ENCODE measurements around the gene C7. TPM values are rescaled to one million over a fixed set of nuclear protein-coding genes. Genes with fewer than 3 reads are reported as not detected.
"Not testable (repeated sequence)": the region's sequence is repeated elsewhere in the genome, so short reads cannot be mapped to it uniquely, and the experiment has no call there.

The C7 gene
- total RNA-seq: 100 to 1,000 TPM in 1 of 2 donors, 10 to 100 TPM in 1; 68.2 to 147 TPM

DNA sequence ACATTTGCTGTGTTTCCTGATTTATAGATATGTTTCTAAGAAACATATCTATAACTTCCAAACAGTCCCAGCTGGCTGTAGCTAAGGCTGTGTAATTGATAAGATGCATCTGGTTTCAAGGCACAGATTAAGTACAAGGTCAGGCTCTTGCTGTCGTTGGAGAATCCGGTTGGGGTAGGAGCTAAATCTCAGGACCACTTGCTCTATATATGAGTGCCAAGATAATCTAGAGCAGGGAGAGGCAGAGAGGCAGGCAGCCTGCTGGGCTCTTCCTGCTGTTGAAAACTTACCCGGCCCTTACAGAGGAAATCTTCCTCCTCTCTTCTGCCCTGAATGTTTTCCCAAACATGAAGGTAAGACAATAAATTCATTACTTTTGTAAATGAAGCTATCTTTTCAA, at the start of gene C7:
C7 (plus strand) TSS at position 234 of the 400 bp plus-strand sequence; CDS start at position 348, 114 bp downstream.
- TF ChIP-seq, protein P1, sequence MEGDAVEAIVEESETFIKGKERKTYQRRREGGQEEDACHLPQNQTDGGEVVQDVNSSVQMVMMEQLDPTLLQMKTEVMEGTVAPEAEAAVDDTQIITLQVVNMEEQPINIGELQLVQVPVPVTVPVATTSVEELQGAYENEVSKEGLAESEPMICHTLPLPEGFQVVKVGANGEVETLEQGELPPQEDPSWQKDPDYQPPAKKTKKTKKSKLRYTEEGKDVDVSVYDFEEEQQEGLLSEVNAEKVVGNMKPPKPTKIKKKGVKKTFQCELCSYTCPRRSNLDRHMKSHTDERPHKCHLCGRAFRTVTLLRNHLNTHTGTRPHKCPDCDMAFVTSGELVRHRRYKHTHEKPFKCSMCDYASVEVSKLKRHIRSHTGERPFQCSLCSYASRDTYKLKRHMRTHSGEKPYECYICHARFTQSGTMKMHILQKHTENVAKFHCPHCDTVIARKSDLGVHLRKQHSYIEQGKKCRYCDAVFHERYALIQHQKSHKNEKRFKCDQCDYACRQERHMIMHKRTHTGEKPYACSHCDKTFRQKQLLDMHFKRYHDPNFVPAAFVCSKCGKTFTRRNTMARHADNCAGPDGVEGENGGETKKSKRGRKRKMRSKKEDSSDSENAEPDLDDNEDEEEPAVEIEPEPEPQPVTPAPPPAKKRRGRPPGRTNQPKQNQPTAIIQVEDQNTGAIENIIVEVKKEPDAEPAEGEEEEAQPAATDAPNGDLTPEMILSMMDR (IDR thresholded peaks at IDR 0.05): no peak
- TF ChIP-seq POLR2A (IDR thresholded peaks at IDR 0.05) (no peak), POLR2AphosphoS5 (IDR thresholded peaks at IDR 0.05) (no peak)
- intact Hi-C loops (cut with DNase I): loop anchor here (5.0 kb wide), 1 partner anchor 933 kb away; no protein-coding TSS in a partner anchor
- no peaks in the 10 kb centered on the region for H3K9me3 ChIP-seq
- H3K27me3 ChIP-seq (replicated peaks; ENCODE audit: insufficient read depth): no peaks in the 10 kb centered on the region
- no peak for DNase-seq (ENCODE audit: low spot score)
- H3K4me3 ChIP-seq: peak within 1 kb of the TSS in 1 of 2 donors; percentile 3
- H3K36me3 ChIP-seq: no peaks in the 10 kb centered on the region
- peak within 1 kb of the TSS in 1 of 2 donors; percentile 20 for H3K27ac ChIP-seq
- peaks cover 2% of the 10 kb centered on the region for H3K4me1 ChIP-seq (replicated peaks)
- 14% methylated on average over 3 of the region's 3 CpGs for WGBS

DNA sequence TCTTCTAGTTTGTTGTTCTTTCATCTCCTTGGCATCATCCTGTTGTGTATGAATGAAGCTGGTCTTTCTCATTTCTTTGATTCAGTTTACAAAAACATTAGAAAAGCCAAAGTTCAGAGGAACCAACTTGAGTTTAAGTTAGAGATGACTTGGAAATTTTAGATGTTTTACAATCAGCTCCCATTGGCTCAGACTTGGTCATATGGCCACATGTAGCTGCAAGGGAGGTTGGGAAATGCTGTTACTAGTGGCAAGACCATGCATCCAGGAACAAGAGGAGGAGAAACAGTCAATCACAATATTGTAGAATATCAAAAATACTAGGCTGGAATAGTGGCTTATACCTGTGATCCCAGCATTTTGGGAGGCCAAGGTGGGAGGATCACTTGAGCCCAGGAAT, 48.6 kb upstream of the C7 start:
- no peak for TF ChIP-seq POLR2AphosphoS5 (IDR thresholded peaks at IDR 0.05)
- TF ChIP-seq, protein P1 (IDR thresholded peaks at IDR 0.05): no peak
- TF ChIP-seq POLR2A (IDR thresholded peaks at IDR 0.05): no peak
- intact Hi-C loops (cut with DNase I): no loop called here
- no peaks in the 10 kb centered on the region for H3K9me3 ChIP-seq
- H3K36me3 ChIP-seq: no peaks in the 10 kb centered on the region
- DNase-seq (ENCODE audit: low spot score): no peak
- H3K27me3 ChIP-seq (replicated peaks; ENCODE audit: insufficient read depth): no peaks in the 10 kb centered on the region
- no peaks in the 10 kb centered on the region for H3K4me1 ChIP-seq (replicated peaks)
- H3K4me3 ChIP-seq: no peak overlapping the region
- no peak overlapping the region for H3K27ac ChIP-seq

DNA sequence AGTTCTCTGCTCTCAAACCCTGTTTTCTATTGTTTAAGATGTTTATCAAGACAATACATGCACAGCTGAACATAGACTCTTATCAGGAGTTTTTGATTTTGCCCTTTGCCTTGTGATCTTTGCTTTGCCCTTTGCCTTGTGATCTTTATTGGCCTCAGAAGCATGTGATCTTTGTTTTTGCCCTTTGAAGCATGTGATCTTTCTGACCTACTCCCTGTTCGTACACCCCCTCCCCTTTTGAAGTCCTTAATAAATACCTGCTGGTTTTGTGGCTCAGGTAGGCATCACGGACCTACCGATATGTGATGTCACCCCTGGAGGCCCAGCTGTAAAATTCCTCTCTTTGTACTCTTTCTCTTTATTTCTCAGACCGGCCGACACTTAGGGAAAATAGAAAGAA, 44.3 kb upstream of the C7 start:
- H3K27me3 ChIP-seq (replicated peaks; ENCODE audit: insufficient read depth); H3K9me3 ChIP-seq; intact Hi-C loops (cut with DNase I); H3K4me3 ChIP-seq; H3K36me3 ChIP-seq; H3K4me1 ChIP-seq (replicated peaks); DNase-seq (ENCODE audit: low spot score); H3K27ac ChIP-seq: not testable (repeated sequence)
- 80% methylated on average over 5 of the region's 5 CpGs for WGBS

DNA sequence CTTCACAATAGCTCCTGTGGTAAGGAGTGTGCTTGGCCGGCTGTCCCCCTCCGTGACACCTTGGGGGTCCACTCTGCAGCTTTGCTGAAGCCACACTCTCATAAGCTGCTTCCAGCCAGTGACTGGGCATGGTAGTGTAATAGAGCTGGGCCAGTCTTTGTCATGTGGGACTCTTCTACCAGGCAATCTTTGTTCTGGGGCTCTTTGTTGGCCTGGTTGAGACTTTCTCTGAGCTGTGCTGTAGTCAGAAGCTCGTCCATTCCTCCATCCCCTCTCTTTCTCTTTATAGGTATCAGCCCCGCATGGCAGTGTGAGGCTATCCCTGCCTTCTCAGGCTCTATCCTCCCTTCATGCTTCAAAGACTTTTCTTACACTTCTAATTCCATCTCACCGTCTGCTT, 42.5 kb upstream of the C7 start:
- no peak for DNase-seq (ENCODE audit: low spot score)
- WGBS: 67% methylated on average over 5 of the region's 5 CpGs
- Histone ChIP-seq H3K4me3 (no peak overlapping the region), H3K4me1 (replicated peaks) (no peaks in the 10 kb centered on the region), H3K27ac (no peak overlapping the region), H3K9me3 (no peaks in the 10 kb centered on the region), H3K36me3 (no peaks in the 10 kb centered on the region), H3K27me3 (replicated peaks; ENCODE audit: insufficient read depth) (no peaks in the 10 kb centered on the region)
- TF ChIP-seq, protein P1 (IDR thresholded peaks at IDR 0.05): no peak
- no peak for TF ChIP-seq POLR2AphosphoS5 (IDR thresholded peaks at IDR 0.05)
- TF ChIP-seq POLR2A (IDR thresholded peaks at IDR 0.05): no peak
- intact Hi-C loops (cut with DNase I): no loop called here

DNA sequence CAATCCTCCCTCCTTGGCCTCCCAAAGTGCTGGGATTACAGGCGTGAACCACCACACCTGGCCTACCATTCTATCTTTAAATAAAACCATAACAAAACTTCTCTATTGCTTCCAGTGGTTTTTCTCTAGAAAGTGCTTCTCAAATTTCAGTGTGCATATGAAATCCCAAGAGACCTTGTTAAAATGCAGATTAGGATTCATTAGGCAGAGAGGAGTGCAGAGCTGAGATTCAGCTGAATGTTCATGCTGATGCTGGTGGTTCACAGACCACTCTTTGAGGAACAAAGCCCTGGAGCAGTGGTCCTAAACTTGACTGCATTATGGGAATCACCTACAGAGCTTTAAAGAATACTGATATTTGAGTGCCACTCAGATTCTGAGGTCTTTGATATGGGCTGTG, 39.9 kb upstream of the C7 start:
- intact Hi-C loops (cut with DNase I): no loop called here
- no peak overlapping the region for H3K27ac ChIP-seq
- no peak for DNase-seq (ENCODE audit: low spot score)
- H3K9me3 ChIP-seq: no peaks in the 10 kb centered on the region
- no peaks in the 10 kb centered on the region for H3K4me1 ChIP-seq (replicated peaks)
- WGBS: 100% methylated on average over 1 of the region's 1 CpG
- TF ChIP-seq POLR2AphosphoS5 (IDR thresholded peaks at IDR 0.05) (no peak), POLR2A (IDR thresholded peaks at IDR 0.05) (no peak)
- TF ChIP-seq, protein P1 (IDR thresholded peaks at IDR 0.05): no peak
- no peaks in the 10 kb centered on the region for H3K36me3 ChIP-seq
- no peak overlapping the region for H3K4me3 ChIP-seq
- H3K27me3 ChIP-seq (replicated peaks; ENCODE audit: insufficient read depth): no peaks in the 10 kb centered on the region
